Measurements from ENCODE around the gene OR13C4. TPM values are rescaled to one million over a fixed set of nuclear protein-coding genes. Genes with fewer than 3 reads are reported as not detected.
"Not testable (repeated sequence)": the region's sequence is repeated elsewhere in the genome, so short reads cannot be mapped to it uniquely, and the experiment has no call there.

OR13C4 gene
- total and polyA plus RNA-seq, 12 donors, result 1.6 TPM; not detected in 11

GRCh38 chr9:104544644-104545043 is 17.6 kb upstream of the OR13C4 start:
- DNase-seq, result no peak
- H3K36me3 ChIP-seq (replicated peaks in 1 of 2), result no peaks in the 10 kb centered on the region
- H3K4me1 ChIP-seq (replicated peaks in 1 of 2), result no peaks in the 10 kb centered on the region
- no peak overlapping the region for H3K27ac ChIP-seq
- no peak overlapping the region for H3K4me3 ChIP-seq
- no peaks in the 10 kb centered on the region for H3K27me3 ChIP-seq
- intact Hi-C loops (cut with DNase I), result no loop called here
- no peaks in the 10 kb centered on the region for H3K9me3 ChIP-seq (replicated peaks in 1 of 3)
- TF ChIP-seq, protein P1, sequence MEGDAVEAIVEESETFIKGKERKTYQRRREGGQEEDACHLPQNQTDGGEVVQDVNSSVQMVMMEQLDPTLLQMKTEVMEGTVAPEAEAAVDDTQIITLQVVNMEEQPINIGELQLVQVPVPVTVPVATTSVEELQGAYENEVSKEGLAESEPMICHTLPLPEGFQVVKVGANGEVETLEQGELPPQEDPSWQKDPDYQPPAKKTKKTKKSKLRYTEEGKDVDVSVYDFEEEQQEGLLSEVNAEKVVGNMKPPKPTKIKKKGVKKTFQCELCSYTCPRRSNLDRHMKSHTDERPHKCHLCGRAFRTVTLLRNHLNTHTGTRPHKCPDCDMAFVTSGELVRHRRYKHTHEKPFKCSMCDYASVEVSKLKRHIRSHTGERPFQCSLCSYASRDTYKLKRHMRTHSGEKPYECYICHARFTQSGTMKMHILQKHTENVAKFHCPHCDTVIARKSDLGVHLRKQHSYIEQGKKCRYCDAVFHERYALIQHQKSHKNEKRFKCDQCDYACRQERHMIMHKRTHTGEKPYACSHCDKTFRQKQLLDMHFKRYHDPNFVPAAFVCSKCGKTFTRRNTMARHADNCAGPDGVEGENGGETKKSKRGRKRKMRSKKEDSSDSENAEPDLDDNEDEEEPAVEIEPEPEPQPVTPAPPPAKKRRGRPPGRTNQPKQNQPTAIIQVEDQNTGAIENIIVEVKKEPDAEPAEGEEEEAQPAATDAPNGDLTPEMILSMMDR (IDR thresholded peaks at IDR 0.05), result no peak
- TF ChIP-seq POLR2A (IDR thresholded peaks at IDR 0.05), result no peak
- WGBS, 4 donors, result 87 to 94% (median 91%) methylated on average over 4 of the region's 4 CpGs

GRCh38 chr9:104539275-104539674 is 12.3 kb upstream of the OR13C4 start:
- TF ChIP-seq POLR2A (IDR thresholded peaks at IDR 0.05), result no peak
- TF ChIP-seq, protein P1 (IDR thresholded peaks at IDR 0.05), result no peak
- Histone ChIP-seq H3K4me1 (replicated peaks in 1 of 2) (no peaks in the 10 kb centered on the region), H3K9me3 (replicated peaks in 1 of 3) (no peaks in the 10 kb centered on the region), H3K36me3 (replicated peaks in 1 of 2) (no peaks in the 10 kb centered on the region), H3K27ac (no peak overlapping the region), H3K4me3 (no peak overlapping the region), H3K27me3 (no peaks in the 10 kb centered on the region)
- intact Hi-C loops (cut with DNase I), result no loop called here
- DNase-seq, result no peak
- WGBS, 4 donors, result 38 to 56% (median 42%) methylated on average over 1 of the region's 1 CpG

GRCh38 chr9:104536756-104537155 is 9.7 kb upstream of the OR13C4 start, which contains the start of gene OR13C3:
Gene OR13C3, minus strand, starts transcription at chr9:104536856. Its CDS starts 133 bp downstream, at chr9:104536723.
- Histone ChIP-seq H3K9me3 (replicated peaks in 1 of 3) (no peaks in the 10 kb centered on the region), H3K36me3 (replicated peaks in 1 of 2) (no peaks in the 10 kb centered on the region), H3K27ac (no peak within 1 kb of the TSS), H3K4me1 (replicated peaks in 1 of 2) (no peaks in the 10 kb centered on the region), H3K4me3 (no peak within 1 kb of the TSS), H3K27me3 (no peaks in the 10 kb centered on the region)
- intact Hi-C loops (cut with DNase I), result no loop called here
- DNase-seq, result no peak
- WGBS, 4 donors, result 82 to 93% (median 87%) methylated on average over 5 of the region's 5 CpGs
- TF ChIP-seq, protein P1 (IDR thresholded peaks at IDR 0.05), result no peak
- no peak for TF ChIP-seq POLR2A (IDR thresholded peaks at IDR 0.05)

GRCh38 chr9:104520241-104520640 is 6.8 kb downstream of the OR13C4 start:
- H3K27me3 ChIP-seq; H3K9me3 ChIP-seq (replicated peaks in 1 of 3); DNase-seq; H3K4me3 ChIP-seq; H3K27ac ChIP-seq; H3K4me1 ChIP-seq (replicated peaks in 1 of 2); intact Hi-C loops (cut with DNase I); H3K36me3 ChIP-seq (replicated peaks in 1 of 2): not testable (repeated sequence)
- 77 to 87% (median 84%) methylated on average over 3 to 10 of the region's 10 CpGs for WGBS, 4 donors

GRCh38 chr9:104514901-104515300 is 12.1 kb downstream of the OR13C4 start:
- no peaks in the 10 kb centered on the region for H3K27me3 ChIP-seq
- peaks cover 0 to 5% of the 10 kb centered on the region in 2 donors for H3K4me1 ChIP-seq (replicated peaks in 1 of 2)
- intact Hi-C loops (cut with DNase I), result no loop called here
- no peaks in the 10 kb centered on the region for H3K9me3 ChIP-seq (replicated peaks in 1 of 3)
- H3K4me3 ChIP-seq, result no peak overlapping the region
- 57 to 70% (median 63%) methylated on average over 5 of the region's 5 CpGs for WGBS, 4 donors
- no peak for TF ChIP-seq POLR2A (IDR thresholded peaks at IDR 0.05)
- TF ChIP-seq, protein P1 (IDR thresholded peaks at IDR 0.05), result no peak
- no peaks in the 10 kb centered on the region for H3K36me3 ChIP-seq (replicated peaks in 1 of 2)
- H3K27ac ChIP-seq, result no peak overlapping the region
- DNase-seq, result no peak
